ENCODE data around the gene MAP1LC3B. TPM values are rescaled to one million over a fixed set of nuclear protein-coding genes. Genes with fewer than 3 reads are reported as not detected.

The MAP1LC3B gene
- total RNA-seq, 1 experiment from 2014 or later, result 72.3 TPM

DNA sequence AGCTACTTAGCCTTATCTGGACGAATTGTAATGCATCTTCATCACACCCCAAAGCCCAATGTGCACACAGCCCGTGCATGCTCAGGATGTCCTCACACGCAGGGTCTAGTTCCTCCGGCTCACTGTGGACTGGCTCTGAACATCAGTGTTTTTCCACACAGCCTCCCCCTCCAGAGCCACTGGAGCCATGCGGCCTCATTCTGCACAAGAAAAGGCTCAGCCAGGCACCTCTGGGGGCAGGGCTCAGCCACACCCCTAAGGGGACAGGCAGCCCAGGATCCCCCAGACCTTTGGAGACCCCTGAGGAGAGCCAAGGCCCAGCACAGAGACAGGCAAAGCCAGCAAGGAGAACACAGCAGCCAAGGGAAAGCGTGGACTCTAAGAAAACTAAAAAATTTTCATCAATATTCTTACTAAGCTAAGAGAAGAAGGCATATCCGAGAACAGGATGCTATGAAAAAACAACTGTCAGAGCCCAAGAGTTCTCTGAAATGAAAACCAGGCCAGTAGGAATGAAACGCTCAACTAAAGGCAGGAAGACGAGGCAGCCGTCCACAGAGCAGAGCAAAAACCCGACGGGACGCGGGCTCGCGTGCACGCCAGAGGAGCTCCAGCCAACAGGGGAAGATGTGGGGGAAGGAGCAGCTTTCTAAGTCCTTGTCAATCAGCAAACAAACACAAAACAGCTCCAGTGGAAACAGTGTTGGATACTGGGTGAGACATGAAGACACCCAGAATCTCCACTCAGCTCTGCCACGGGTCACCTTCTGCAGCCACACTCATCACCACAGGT is 34.5 kb downstream of the MAP1LC3B start:
- no peaks in the 10 kb centered on the region for H3K9me3 ChIP-seq
- H3K4me3 Mint-ChIP-seq (ENCODE audit: unreplicated experiment), result no peak overlapping the region
- BruUV-seq (replicated peaks), result no TSS peak
- H3K4me3 ChIP-seq (ENCODE audit: low read depth, low read length), result no peak overlapping the region
- TF ChIP-seq, protein P1, sequence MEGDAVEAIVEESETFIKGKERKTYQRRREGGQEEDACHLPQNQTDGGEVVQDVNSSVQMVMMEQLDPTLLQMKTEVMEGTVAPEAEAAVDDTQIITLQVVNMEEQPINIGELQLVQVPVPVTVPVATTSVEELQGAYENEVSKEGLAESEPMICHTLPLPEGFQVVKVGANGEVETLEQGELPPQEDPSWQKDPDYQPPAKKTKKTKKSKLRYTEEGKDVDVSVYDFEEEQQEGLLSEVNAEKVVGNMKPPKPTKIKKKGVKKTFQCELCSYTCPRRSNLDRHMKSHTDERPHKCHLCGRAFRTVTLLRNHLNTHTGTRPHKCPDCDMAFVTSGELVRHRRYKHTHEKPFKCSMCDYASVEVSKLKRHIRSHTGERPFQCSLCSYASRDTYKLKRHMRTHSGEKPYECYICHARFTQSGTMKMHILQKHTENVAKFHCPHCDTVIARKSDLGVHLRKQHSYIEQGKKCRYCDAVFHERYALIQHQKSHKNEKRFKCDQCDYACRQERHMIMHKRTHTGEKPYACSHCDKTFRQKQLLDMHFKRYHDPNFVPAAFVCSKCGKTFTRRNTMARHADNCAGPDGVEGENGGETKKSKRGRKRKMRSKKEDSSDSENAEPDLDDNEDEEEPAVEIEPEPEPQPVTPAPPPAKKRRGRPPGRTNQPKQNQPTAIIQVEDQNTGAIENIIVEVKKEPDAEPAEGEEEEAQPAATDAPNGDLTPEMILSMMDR (IDR thresholded peaks at IDR 0.05; ENCODE audit: insufficient read depth in 1 of 2, low read depth in 1 of 2, low read length in 1 of 2, severe bottlenecking in 1 of 2, unreplicated experiment in 1 of 2), result no peak
- no peaks in the 10 kb centered on the region for H3K9me3 Mint-ChIP-seq (ENCODE audit: unreplicated experiment)
- POLR2A ChIA-PET, result no interaction called here
- intact Hi-C loops (cut with micrococcal nuclease; ENCODE audit: unreplicated experiment), result no loop called here
- no peak overlapping the region for H3K27ac Mint-ChIP-seq (ENCODE audit: unreplicated experiment)
- peaks cover 26% of the 10 kb centered on the region for H3K36me3 Mint-ChIP-seq (ENCODE audit: insufficient read depth, unreplicated experiment)
- no peaks in the 10 kb centered on the region for H3K4me1 ChIP-seq
- H3K27me3 ChIP-seq (replicated peaks; ENCODE audit: control insufficient read depth, insufficient read depth, low read length), result no peaks in the 10 kb centered on the region
- H3K36me3 ChIP-seq (ENCODE audit: control insufficient read depth, insufficient read depth, low read length), result peaks cover 2% of the 10 kb centered on the region
- H3K27me3 Mint-ChIP-seq (ENCODE audit: insufficient read depth, unreplicated experiment), result no peaks in the 10 kb centered on the region
- no peak for DNase-seq
- CTCF ChIA-PET, result no interaction called here
- H3K4me1 Mint-ChIP-seq (ENCODE audit: low read depth, unreplicated experiment), result no peaks in the 10 kb centered on the region

- DNase-seq, result no peak
- ChIA-PET CTCF (interaction anchor here (0.5 kb wide), 1 partner anchor 36 kb away, joined by 3 read pairs; no protein-coding TSS in a partner anchor), POLR2A (no interaction called here)
- TF ChIP-seq, protein P1 (IDR thresholded peaks at IDR 0.05; ENCODE audit: insufficient read depth in 1 of 2, low read depth in 1 of 2, low read length in 1 of 2, severe bottlenecking in 1 of 2, unreplicated experiment in 1 of 2), result no peak
- Mint-ChIP-seq H3K27me3 (ENCODE audit: insufficient read depth, unreplicated experiment) (no peaks in the 10 kb centered on the region), H3K36me3 (ENCODE audit: insufficient read depth, unreplicated experiment) (peaks cover 26% of the 10 kb centered on the region), H3K4me3 (ENCODE audit: unreplicated experiment) (no peak overlapping the region), H3K27ac (ENCODE audit: unreplicated experiment) (no peak overlapping the region), H3K9me3 (ENCODE audit: unreplicated experiment) (no peaks in the 10 kb centered on the region), H3K4me1 (ENCODE audit: low read depth, unreplicated experiment) (no peaks in the 10 kb centered on the region)
- intact Hi-C loops (cut with micrococcal nuclease; ENCODE audit: unreplicated experiment), result no loop called here
- BruUV-seq (replicated peaks), result no TSS peak
- Histone ChIP-seq H3K27me3 (replicated peaks; ENCODE audit: control insufficient read depth, insufficient read depth, low read length) (no peaks in the 10 kb centered on the region), H3K4me1 (no peaks in the 10 kb centered on the region), H3K36me3 (ENCODE audit: control insufficient read depth, insufficient read depth, low read length) (peaks cover 2% of the 10 kb centered on the region; the same call in 1 of the 2 replicates), H3K9me3 (no peaks in the 10 kb centered on the region), H3K4me3 (ENCODE audit: low read depth, low read length) (no peak overlapping the region)
These were observed 39.8 kb downstream of the MAP1LC3B start for GRCh38 chr16:87431926-87432325.

DNA sequence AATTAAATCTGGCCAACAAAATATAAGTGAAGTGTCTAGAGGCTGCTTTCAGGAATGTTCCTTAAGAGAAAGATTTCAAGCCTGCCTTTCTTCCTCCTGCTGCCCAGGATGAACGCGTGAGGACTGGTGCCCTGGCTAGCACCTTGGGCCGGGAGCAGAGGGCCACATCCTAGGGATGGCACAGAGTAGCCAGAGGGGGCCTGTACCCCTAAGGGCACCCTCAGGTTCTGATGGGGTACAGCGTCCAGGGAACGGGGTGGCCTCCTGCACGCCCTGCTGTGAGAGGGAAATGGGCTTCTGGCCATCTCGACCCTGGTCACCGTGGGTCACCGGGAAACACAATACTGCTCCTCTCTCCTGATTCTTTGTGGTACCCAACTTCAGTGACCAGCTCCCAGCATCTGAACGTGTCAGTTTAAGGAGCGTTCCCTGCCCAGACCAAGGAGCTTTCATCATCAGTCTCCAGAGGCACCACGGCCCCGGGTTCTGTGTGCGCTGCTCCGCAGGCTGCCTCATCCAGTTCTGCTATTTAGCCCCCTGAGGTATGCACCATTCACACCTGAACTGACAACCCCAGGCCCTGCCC is 40.3 kb downstream of the MAP1LC3B start:
- no TSS peak for BruUV-seq (replicated peaks)
- no peaks in the 10 kb centered on the region for H3K27me3 ChIP-seq (replicated peaks; ENCODE audit: control insufficient read depth, insufficient read depth, low read length)
- Mint-ChIP-seq H3K27ac (ENCODE audit: unreplicated experiment) (no peak overlapping the region), H3K36me3 (ENCODE audit: insufficient read depth, unreplicated experiment) (peaks cover 26% of the 10 kb centered on the region), H3K27me3 (ENCODE audit: insufficient read depth, unreplicated experiment) (no peaks in the 10 kb centered on the region), H3K4me1 (ENCODE audit: low read depth, unreplicated experiment) (no peaks in the 10 kb centered on the region), H3K9me3 (ENCODE audit: unreplicated experiment) (no peaks in the 10 kb centered on the region), H3K4me3 (ENCODE audit: unreplicated experiment) (no peak overlapping the region)
- H3K36me3 ChIP-seq (ENCODE audit: control insufficient read depth, insufficient read depth, low read length), result peaks cover 2% of the 10 kb centered on the region; the same call in 1 of the 2 replicates
- CTCF ChIA-PET, result interaction anchor here (0.5 kb wide), 1 partner anchor 36 kb away, joined by 3 read pairs; no protein-coding TSS in a partner anchor
- no peaks in the 10 kb centered on the region for H3K9me3 ChIP-seq
- DNase-seq, result no peak
- intact Hi-C loops (cut with micrococcal nuclease; ENCODE audit: unreplicated experiment), result no loop called here
- H3K4me1 ChIP-seq, result no peaks in the 10 kb centered on the region
- TF ChIP-seq, protein P1 (IDR thresholded peaks at IDR 0.05; ENCODE audit: insufficient read depth in 1 of 2, low read depth in 1 of 2, low read length in 1 of 2, severe bottlenecking in 1 of 2, unreplicated experiment in 1 of 2), result no peak
- POLR2A ChIA-PET, result no interaction called here
- H3K4me3 ChIP-seq (ENCODE audit: low read depth, low read length), result no peak overlapping the region
